Smooth muscle cell (in vitro differentiated cells): Measurements from ENCODE around the gene SEMA6C. TPM values are rescaled to one million over a fixed set of nuclear protein-coding genes. Genes with fewer than 3 reads are reported as not detected.

Experiments used
- DNase-seq: peaks from one replicate; lab custom pipeline; 2025; ENCODE audit not compliant: unreplicated experiment; lab: John Stamatoyannopoulos, UW
- H2AFZ ChIP-seq: fragments of 200-600 bp; sonication (generic); 2 replicates; pipeline ENCODE4 v1.6.0; 2016; ENCODE audit warnings: antibody characterized with exemption, low read depth, mild to moderate bottlenecking
- H3F3A ChIP-seq: fragments of 200-600 bp; sonication (generic); 2 replicates; pipeline ENCODE4 v1.6.0; 2017; ENCODE audit warnings: antibody characterized with exemption, low read depth
- H3K27ac ChIP-seq: fragments of 200-600 bp; sonication (generic); 2 replicates; pipeline ENCODE4 v1.5.1; 2016; ENCODE audit warnings: low read depth, mild to moderate bottlenecking
- H3K27me3 ChIP-seq: fragments of 200-600 bp; sonication (generic); 2 replicates; pipeline ENCODE4 v1.6.1; 2016; ENCODE audit warnings: low read depth, mild to moderate bottlenecking
- H3K36me3 ChIP-seq: fragments of 200-600 bp; sonication (generic); 2 replicates; pipeline ENCODE4 v1.5.1; 2016; ENCODE audit warnings: low read depth
- H3K4me1 ChIP-seq: fragments of 200-600 bp; sonication (generic); 2 replicates; pipeline ENCODE4 v1.5.1; 2016; ENCODE audit warnings: low read depth
- H3K4me2 ChIP-seq: fragments of 200-600 bp; sonication (generic); 2 replicates; pipeline ENCODE4 v1.6.0; 2016; ENCODE audit warnings: mild to moderate bottlenecking
- H3K4me3 ChIP-seq: fragments of 200-600 bp; sonication (generic); 2 replicates; pipeline ENCODE4 v1.5.1; 2016; ENCODE audit warnings: mild to moderate bottlenecking
- H3K79me2 ChIP-seq: fragments of 200-600 bp; sonication (generic); 2 replicates; pipeline ENCODE4 v1.6.0; 2016; ENCODE audit warnings: low read depth, mild to moderate bottlenecking
- H3K9ac ChIP-seq: fragments of 200-600 bp; sonication (generic); 2 replicates; pipeline ENCODE4 v1.6.0; 2016; ENCODE audit warnings: low read depth
- H3K9me3 ChIP-seq: fragments of 200-600 bp; sonication (generic); replicated peaks from 2 replicates; pipeline ENCODE4 v1.5.1; 2016; ENCODE audit warnings: low read depth
- H4K20me1 ChIP-seq: fragments of 200-600 bp; sonication (generic); 2 replicates; pipeline ENCODE4 v1.6.0; 2016; ENCODE audit warnings: low read depth
- CTCF ChIP-seq: fragments of 200-600 bp; sonication (generic); IDR thresholded peaks from 2 replicates; pipeline ENCODE4 v1.5.1; 2017; ENCODE audit warnings: borderline replicate concordance, mild to moderate bottlenecking, antibody characterized with exemption; ENCODE audit not compliant: insufficient read depth, poor library complexity, severe bottlenecking
- WGBS: methylation state at CpG from one replicate; pipeline ENCODE4 v1.1.7; 2016; ENCODE audit warnings: low lambda C conversion rate; 5-methylcytosine and 5-hydroxymethylcytosine counted together
- polyA plus RNA-seq: library from polyadenylated mRNA; unstranded; fragments of >200 nt; fragmentation: Nextera tagmentation; extraction: Ambion mirVana; gene quantifications from 2 replicates; pipeline ENCODE4 v1.2.1, GENCODE V29; 2016
- total RNA-seq: library from RNA; depleted of rRNA; stranded (reverse); fragments of >200 nt; gene quantifications from 2 replicates; pipeline ENCODE4 v1.2.3, GENCODE V29; 2014

SEMA6C gene
- total and polyA plus RNA-seq, 2 experiments from 2014 or later, result 9.3 to 10.4 TPM

- no peaks in the 10 kb centered on the region for H4K20me1 ChIP-seq
- WGBS, result 11% methylated on average over 38 of the region's 43 CpGs
- H3F3A ChIP-seq, result peaks cover 8% of the 10 kb centered on the region
- H3K27me3 ChIP-seq, result no peaks in the 10 kb centered on the region
- H3K4me3 ChIP-seq, result peak overlapping the region; percentile 78
- H3K9me3 ChIP-seq, result no peaks in the 10 kb centered on the region
- peak overlapping the region; percentile 96 for H3K4me2 ChIP-seq
- H3K4me1 ChIP-seq, result peaks cover 17% of the 10 kb centered on the region
- H3K27ac ChIP-seq, result no peak overlapping the region
- no peak for TF ChIP-seq CTCF
- no peaks in the 10 kb centered on the region for H3K36me3 ChIP-seq
- H3K9ac ChIP-seq, result no peak overlapping the region
- no peak for DNase-seq
- H2AFZ ChIP-seq, result peak overlapping the region; percentile 64
- H3K79me2 ChIP-seq, result no peaks in the 10 kb centered on the region
Measured at GRCh38 chr1:151145304-151146071, 943 bp downstream of the SEMA6C start.

GRCh38 chr1:151144474-151145303 lies 1.7 kb downstream of the SEMA6C start:
- no peaks in the 10 kb centered on the region for H3K9me3 ChIP-seq
- H4K20me1 ChIP-seq, result no peaks in the 10 kb centered on the region
- WGBS, result 66% methylated on average over 7 of the region's 7 CpGs
- no peaks in the 10 kb centered on the region for H3K27me3 ChIP-seq
- no peak overlapping the region for H2AFZ ChIP-seq
- peak overlapping the region; percentile 78 for H3K4me3 ChIP-seq
- H3F3A ChIP-seq, result peaks cover 8% of the 10 kb centered on the region
- peak overlapping the region; percentile 96 for H3K4me2 ChIP-seq
- no peak for DNase-seq
- H3K9ac ChIP-seq, result no peak overlapping the region
- H3K79me2 ChIP-seq, result no peaks in the 10 kb centered on the region
- peaks cover 17% of the 10 kb centered on the region for H3K4me1 ChIP-seq
- TF ChIP-seq CTCF, result no peak
- no peaks in the 10 kb centered on the region for H3K36me3 ChIP-seq
- no peak overlapping the region for H3K27ac ChIP-seq

- DNase-seq, result no peak
- H3K4me3 ChIP-seq, result no peak overlapping the region
- 50% methylated on average over 5 of the region's 5 CpGs for WGBS
- no peak overlapping the region for H3K9ac ChIP-seq
- H3K27ac ChIP-seq, result no peak overlapping the region
- no peaks in the 10 kb centered on the region for H3K79me2 ChIP-seq
- no peaks in the 10 kb centered on the region for H3K27me3 ChIP-seq
- H3K36me3 ChIP-seq, result no peaks in the 10 kb centered on the region
- H3K4me1 ChIP-seq, result peaks cover 17% of the 10 kb centered on the region
- H3K4me2 ChIP-seq, result no peak overlapping the region
- TF ChIP-seq CTCF, result no peak
- no peaks in the 10 kb centered on the region for H4K20me1 ChIP-seq
- H3F3A ChIP-seq, result peaks cover 8% of the 10 kb centered on the region
- H2AFZ ChIP-seq, result no peak overlapping the region
- H3K9me3 ChIP-seq, result no peaks in the 10 kb centered on the region
Measured at GRCh38 chr1:151143986-151144385, 2.4 kb downstream of the SEMA6C start.
